Aorta (tissue), 5 donors: ENCODE results near the gene TNFAIP2. TPM values are rescaled to one million over a fixed set of nuclear protein-coding genes. Genes with fewer than 3 reads are reported as not detected.
A peak's percentile ranks its signal among the peaks of the same experiment; 100 is the strongest.

ENCODE experiments used
- ATAC-seq: fragments of 200-7000 bp; cut with Tn5 transposase; one replicate; pipeline ENCODE4 v1.9.1; 2022; ENCODE audit warnings: moderate library complexity; ENCODE audit not compliant: low FRiP score
- DNase-seq, 2 donors: peaks; one replicate each; pipeline ENCODE4 v3.0.0-alpha.2; 2020
- H3K27ac ChIP-seq, 2 donors: one replicate each; pipeline ENCODE4 v1.5.1; 2013; ENCODE audit warnings: low read length in 2 of 2, mild to moderate bottlenecking in 2 of 2, moderate library complexity in 2 of 2, control low read depth in 1 of 2, inconsistent platforms in 1 of 2, low read depth in 1 of 2
- H3K27me3 ChIP-seq, 2 donors: one replicate each; pipeline ENCODE4 v1.6.1; 2013; ENCODE audit warnings: control low read depth in 1 of 2, low read length in 1 of 2, mild to moderate bottlenecking in 1 of 2, moderate library complexity in 1 of 2; ENCODE audit not compliant: insufficient read depth in 2 of 2, control insufficient read depth in 1 of 2
- H3K36me3 ChIP-seq, 2 donors: one replicate each; pipeline ENCODE4 v1.6.1; 2013; ENCODE audit warnings: control low read depth in 1 of 2, low read length in 1 of 2, mild to moderate bottlenecking in 1 of 2; ENCODE audit not compliant: insufficient read depth in 2 of 2, control insufficient read depth in 1 of 2
- H3K4me1 ChIP-seq, 2 donors: one replicate each; pipeline ENCODE4 v1.6.1; 2013; ENCODE audit warnings: low read length in 2 of 2, control low read depth in 1 of 2, mild to moderate bottlenecking in 1 of 2, moderate library complexity in 1 of 2; ENCODE audit not compliant: insufficient read depth in 2 of 2, control insufficient read depth in 1 of 2
- H3K4me3 ChIP-seq, 2 donors: one replicate each; pipeline ENCODE4 v1.5.1; 2013; ENCODE audit warnings: low read length in 2 of 2, control low read depth in 1 of 2, mild to moderate bottlenecking in 1 of 2
- H3K9me3 ChIP-seq: one replicate; pipeline ENCODE4 v1.6.1; 2013; ENCODE audit warnings: mild to moderate bottlenecking, low read length; ENCODE audit not compliant: control insufficient read depth
- WGBS, 2 donors: extraction: QIAGEN DNeasy Blood & Tissue Kit; methylation state at CpG; one replicate each; pipeline ENCODE4 v1.1.7; 2013; 5-methylcytosine and 5-hydroxymethylcytosine counted together
- intact Hi-C, 2 donors: fragments of 100-400 bp; cut with DNase I; formaldehyde crosslinking; loops; one replicate each; pipeline versions ENCODE4 v1.14.2 to v1.15.0; 2022
- polyA plus RNA-seq, 2 donors: library from polyadenylated mRNA; stranded (reverse); fragments of 200-250 nt; gene quantifications; one replicate each; pipeline ENCODE4 v1.2.3, GENCODE V29; 2013
- total RNA-seq, 2 donors: library from RNA; stranded (reverse); fragmentation: NEBNext Ultra II Directional; extraction: Animal tissue kit (Norgen Biotek cat#: 25700); gene quantifications; one replicate each; pipeline ENCODE4 v1.2.1, GENCODE V29; 2021
- donor health status: healthy with polysubstance abuse.
- donor health status: Bipolar disorder and iron deficiency.
- donor health status: DM: no; HTN: no; CAD: no.
- donor health status: DM: no; HTN: no; CAD: no.
- donor health status: DM: yes; HTN: yes; CAD: no.

The TNFAIP2 gene
- total and polyA plus RNA-seq, 4 donors: 26.8 to 219 (median 89.0) TPM

DNA sequence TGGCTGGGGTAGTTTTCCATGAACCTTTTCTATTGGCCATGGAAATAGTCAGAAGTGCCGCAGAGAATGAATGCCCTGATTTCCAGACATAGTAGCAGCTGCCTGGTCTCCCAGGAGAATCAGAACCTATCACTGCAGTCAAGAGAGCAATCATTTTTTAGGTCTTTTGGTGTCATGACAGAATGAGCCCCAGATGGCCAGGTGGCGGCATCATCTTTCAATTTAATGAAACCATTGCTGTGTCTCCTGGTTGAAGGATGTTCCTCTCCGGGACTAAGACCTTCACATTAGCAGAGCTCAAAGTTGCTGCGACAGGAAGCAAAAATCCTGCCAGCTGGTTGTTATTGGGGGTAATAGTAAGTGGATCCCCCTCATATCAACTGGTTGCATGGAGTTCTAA, 18.8 kb downstream of the TNFAIP2 start:
- Histone ChIP-seq H3K4me1 (no peaks in the 10 kb centered on the region), H3K36me3 (no peaks in the 10 kb centered on the region), H3K9me3 (no peaks in the 10 kb centered on the region), H3K4me3 (no peak overlapping the region), H3K27ac (no peak overlapping the region), H3K27me3 (no peaks in the 10 kb centered on the region)
- intact Hi-C loops: no loop called here
- no peak for ATAC-seq
- WGBS, 2 donors: 81 to 87% methylated on average over 4 of the region's 4 CpGs
- DNase-seq: no peak

- no peak overlapping the region for H3K4me3 ChIP-seq
- no peak for ATAC-seq
- no peaks in the 10 kb centered on the region for H3K36me3 ChIP-seq
- DNase-seq: no peak
- intact Hi-C loops: no loop called here
- no peaks in the 10 kb centered on the region for H3K4me1 ChIP-seq
- no peak overlapping the region for H3K27ac ChIP-seq
- H3K27me3 ChIP-seq: no peaks in the 10 kb centered on the region
- H3K9me3 ChIP-seq: no peaks in the 10 kb centered on the region
- 63 to 66% methylated on average over 5 of the region's 5 CpGs for WGBS, 2 donors
Observed at GRCh38 chr14:103142721-103143302, 19.6 kb downstream of the TNFAIP2 start.

DNA sequence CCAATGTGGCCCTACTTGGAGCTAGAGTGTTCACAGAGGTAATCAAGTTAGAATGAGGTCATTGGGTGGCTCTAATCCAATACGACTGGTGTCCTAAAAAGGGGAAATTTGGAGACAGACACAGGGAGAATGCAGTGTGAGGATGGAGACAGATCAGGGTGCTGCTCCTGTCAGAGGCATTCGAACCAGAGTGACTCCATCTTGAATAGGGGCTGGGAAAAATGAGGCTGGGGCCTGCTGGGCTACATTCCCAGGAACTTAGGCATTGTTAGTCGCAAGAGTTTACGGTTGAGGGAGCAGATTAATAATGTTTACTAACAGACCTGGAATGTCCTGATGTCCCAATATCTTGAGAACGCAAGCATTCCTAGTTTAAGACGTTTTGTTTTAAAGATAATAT, 20.2 kb downstream of the TNFAIP2 start:
- H3K27ac ChIP-seq: no peak overlapping the region
- no peaks in the 10 kb centered on the region for H3K9me3 ChIP-seq
- no peak overlapping the region for H3K4me3 ChIP-seq
- no peaks in the 10 kb centered on the region for H3K4me1 ChIP-seq
- 76 to 78% methylated on average over 6 of the region's 6 CpGs for WGBS, 2 donors
- H3K27me3 ChIP-seq: no peaks in the 10 kb centered on the region
- ATAC-seq (no peak), DNase-seq (no peak)
- intact Hi-C loops: no loop called here
- H3K36me3 ChIP-seq: no peaks in the 10 kb centered on the region

GRCh38 chr14:103144085-103144484, 20.8 kb downstream of the TNFAIP2 start:
- no peaks in the 10 kb centered on the region for H3K9me3 ChIP-seq
- no peak overlapping the region for H3K27ac ChIP-seq
- DNase-seq: no peak
- no peaks in the 10 kb centered on the region for H3K4me1 ChIP-seq
- no peaks in the 10 kb centered on the region for H3K27me3 ChIP-seq
- H3K4me3 ChIP-seq: no peak overlapping the region
- no peak for ATAC-seq
- 73 to 80% methylated on average over 4 of the region's 4 CpGs for WGBS, 2 donors
- no peaks in the 10 kb centered on the region for H3K36me3 ChIP-seq
- intact Hi-C loops: no loop called here

DNA sequence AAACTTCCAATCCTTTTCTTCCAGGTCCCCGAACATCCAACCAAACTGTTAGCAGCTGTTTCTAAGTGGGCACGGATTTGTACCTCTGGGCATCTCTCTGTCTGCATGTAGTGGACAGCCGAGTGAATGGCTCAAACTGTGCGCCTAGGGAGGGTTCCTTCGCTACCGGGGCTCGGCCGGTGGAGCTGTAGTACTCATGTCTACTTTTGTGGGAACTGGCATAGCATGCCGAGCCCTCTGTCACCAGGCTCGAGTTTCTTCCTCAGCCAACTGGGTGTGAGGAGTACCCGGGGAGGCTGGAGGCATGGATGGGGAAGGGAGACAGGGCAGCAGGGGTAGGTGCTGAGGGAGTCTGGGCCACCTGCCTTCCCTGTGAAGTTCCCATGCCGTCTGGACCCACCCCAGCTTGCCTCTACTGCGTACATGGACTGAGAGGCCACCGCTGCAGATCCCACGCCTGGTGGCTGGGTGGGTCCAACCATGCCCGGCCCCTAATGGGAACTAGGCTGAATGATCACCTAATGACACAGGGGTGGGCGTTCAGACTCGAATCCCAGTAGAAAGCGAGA, 23.0 kb downstream of the TNFAIP2 start:
- H3K27ac ChIP-seq: no peak overlapping the region
- DNase-seq (no peak), ATAC-seq (no peak)
- no peaks in the 10 kb centered on the region for H3K27me3 ChIP-seq
- H3K4me3 ChIP-seq: no peak overlapping the region
- no peaks in the 10 kb centered on the region for H3K9me3 ChIP-seq
- WGBS, 2 donors: 87 to 89% methylated on average over 19 of the region's 19 CpGs
- intact Hi-C loops: no loop called here
- H3K36me3 ChIP-seq: no peaks in the 10 kb centered on the region
- no peaks in the 10 kb centered on the region for H3K4me1 ChIP-seq

GRCh38 chr14:103149351-103150237, 26.3 kb downstream of the TNFAIP2 start:
- no peak for DNase-seq
- Histone ChIP-seq H3K36me3 (no peaks in the 10 kb centered on the region), H3K4me1 (no peaks in the 10 kb centered on the region), H3K9me3 (no peaks in the 10 kb centered on the region), H3K27ac (no peak overlapping the region), H3K27me3 (no peaks in the 10 kb centered on the region), H3K4me3 (no peak overlapping the region)
- WGBS, 2 donors: 87 to 89% methylated on average over 10 of the region's 10 CpGs
- intact Hi-C loops: no loop called here
- ATAC-seq: no peak

DNA sequence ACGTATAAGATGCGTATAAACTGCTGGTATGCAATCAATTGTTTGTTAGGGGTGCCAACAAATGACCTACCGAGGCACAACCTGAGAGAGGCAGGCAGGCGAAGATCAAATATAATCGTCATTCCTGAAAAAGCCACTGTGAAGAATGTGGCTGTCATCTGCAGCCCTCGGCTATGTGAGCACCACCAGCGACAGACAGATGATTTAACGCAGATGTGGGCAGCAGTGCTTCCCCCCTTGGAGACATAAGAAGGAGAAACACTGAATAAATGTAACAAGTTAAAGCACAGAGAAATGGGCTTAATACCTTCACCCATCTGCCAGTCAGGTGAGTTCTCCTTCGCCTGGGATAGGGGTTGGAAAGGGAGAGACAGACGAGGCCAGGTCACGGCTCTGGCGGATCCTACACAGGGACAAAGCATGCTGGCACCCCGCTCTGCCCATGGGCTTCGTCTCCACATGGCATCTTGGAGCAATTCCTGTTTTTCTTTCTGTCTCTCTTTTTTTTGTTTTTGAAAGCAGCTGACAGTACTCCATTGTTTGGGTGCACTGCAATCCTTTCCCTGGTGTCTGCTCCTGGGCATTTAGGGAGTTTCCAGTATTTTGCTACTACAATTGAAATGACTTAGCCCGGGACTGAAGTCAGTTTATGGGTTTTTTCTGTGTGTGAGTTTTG, 28.1 kb downstream of the TNFAIP2 start:
- intact Hi-C loops: no loop called here
- no peaks in the 10 kb centered on the region for H3K36me3 ChIP-seq
- no peaks in the 10 kb centered on the region for H3K9me3 ChIP-seq
- H3K4me3 ChIP-seq: no peak overlapping the region
- 59 to 61% methylated on average over 15 of the region's 15 CpGs for WGBS, 2 donors
- H3K27me3 ChIP-seq: no peaks in the 10 kb centered on the region
- DNase-seq (no peak), ATAC-seq (no peak)
- H3K4me1 ChIP-seq: no peaks in the 10 kb centered on the region
- H3K27ac ChIP-seq: no peak overlapping the region

- intact Hi-C loops: no loop called here
- H3K27ac ChIP-seq: no peak overlapping the region
- peak; percentile 71 for ATAC-seq
- no peaks in the 10 kb centered on the region for H3K36me3 ChIP-seq
- H3K4me1 ChIP-seq: no peaks in the 10 kb centered on the region
- no peak overlapping the region for H3K4me3 ChIP-seq
- WGBS, 2 donors: 26 to 27% methylated on average over 6 of the region's 6 CpGs
- no peaks in the 10 kb centered on the region for H3K27me3 ChIP-seq
- H3K9me3 ChIP-seq: no peaks in the 10 kb centered on the region
- DNase-seq: peak; percentile 88 to 89
Observed at GRCh38 chr14:103155010-103155409, 31.7 kb downstream of the TNFAIP2 start.
